GM23338 (cell line): ENCODE data around the gene HNRNPL.

Experiments
- CTCF ChIP-seq, 2 experiments: fragments of 200-600 bp in 1 of 2; sonication (generic) in 1 of 2; conservative IDR thresholded peaks; 2 replicates each; pipeline versions ENCODE4 v1.5.1 to v1.6.1; 2016 to 2017; ENCODE audit warnings: antibody characterized with exemption in 2 of 2, low read depth in 2 of 2, mild to moderate bottlenecking in 2 of 2, moderate library complexity in 1 of 2
- EZH2 ChIP-seq: fragments of 200-600 bp; sonication (generic); IDR thresholded peaks from one replicate; pipeline ENCODE4 v1.8.0; 2017; ENCODE audit warnings: antibody characterized with exemption, mild to moderate bottlenecking, low read depth; ENCODE audit not compliant: unreplicated experiment
- NANOG ChIP-seq: IDR thresholded peaks from 2 replicates; pipeline ENCODE4 v1.6.1; 2016; ENCODE audit warnings: antibody characterized with exemption, borderline replicate concordance

GRCh38 chr19:38793177-38793576, 56.6 kb downstream of the HNRNPL start:
- TF ChIP-seq CTCF (conservative IDR thresholded peaks at IDR 0.05; ENCODE audit: low read depth in 2 of 2) = no peak
- TF ChIP-seq EZH2 = no peak
- no peak for TF ChIP-seq NANOG
